Activated T-cell treated with anti-CD3 and anti-CD28 coated beads for 4 hours (primary cell): ENCODE data around the gene BMI1.

Source experiments
- DNase-seq: peaks from one replicate; pipeline ENCODE4 v3.0.0-alpha.2; 2020

Gene BMI1

GRCh38 chr10:22368981-22369380 is 48.1 kb downstream of the BMI1 start:
- DNase-seq = no peak

- no peak for DNase-seq
Measured at GRCh38 chr10:22369434-22370072, 48.7 kb downstream of the BMI1 start.

DNA sequence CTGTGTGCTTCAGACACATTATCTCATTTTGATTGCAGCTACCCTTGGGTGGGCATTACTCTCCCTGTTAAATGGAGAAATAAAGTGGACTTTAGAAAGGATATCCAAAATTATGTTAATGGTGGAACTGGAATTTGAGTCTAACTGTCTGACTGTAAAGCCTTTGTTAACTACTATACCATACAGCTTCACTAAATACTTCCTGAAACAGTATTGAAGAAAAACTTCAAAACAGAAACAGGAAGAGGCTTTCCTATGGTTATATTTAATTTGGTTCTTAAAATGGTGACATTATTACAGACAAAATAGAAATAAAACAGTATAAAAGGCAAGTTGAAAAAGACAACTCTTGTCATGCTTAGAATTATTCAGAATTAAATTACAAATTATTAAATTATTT is 49.4 kb downstream of the BMI1 start:
- DNase-seq = no peak

DNA sequence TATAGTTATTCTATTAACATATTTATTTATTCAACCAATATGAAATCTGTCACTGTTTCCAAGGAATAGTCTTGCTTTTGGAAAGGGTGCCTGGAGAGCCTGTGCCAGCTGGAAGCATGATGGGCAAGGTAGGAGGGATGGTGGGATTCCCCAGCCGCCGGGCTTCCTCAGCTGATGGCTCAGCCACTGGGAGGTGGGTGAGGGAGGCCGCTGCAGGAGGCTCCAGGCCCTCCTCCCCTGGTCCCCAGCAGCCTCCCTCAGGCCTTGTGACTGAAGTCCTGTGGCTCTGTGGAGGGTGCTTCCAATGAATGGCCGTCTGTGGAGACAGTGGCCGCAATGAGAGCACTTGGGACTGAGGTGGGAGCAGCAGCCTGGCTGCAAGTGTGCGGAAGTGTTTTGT is 51.4 kb downstream of the BMI1 start:
- no peak for DNase-seq

DNA sequence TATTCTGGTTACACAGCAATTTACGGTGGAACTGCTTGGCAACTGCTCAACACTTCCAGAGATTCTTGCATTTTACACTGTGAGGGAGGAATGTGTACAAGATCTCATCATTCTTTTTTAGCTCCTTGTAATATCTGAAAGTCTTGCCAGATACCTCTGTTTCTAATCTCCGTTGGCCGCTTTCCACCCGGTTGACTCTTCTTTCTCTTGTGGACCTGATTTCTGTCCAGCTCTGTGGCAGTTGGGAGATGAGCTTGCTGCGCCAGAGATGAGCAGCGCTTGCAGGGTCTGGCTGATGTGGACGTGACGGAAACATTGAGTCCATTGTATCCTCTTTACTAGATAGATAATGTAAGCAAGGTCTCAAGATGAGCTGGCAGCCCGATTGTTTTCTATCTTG is 52.0 kb downstream of the BMI1 start:
- DNase-seq = no peak

DNA sequence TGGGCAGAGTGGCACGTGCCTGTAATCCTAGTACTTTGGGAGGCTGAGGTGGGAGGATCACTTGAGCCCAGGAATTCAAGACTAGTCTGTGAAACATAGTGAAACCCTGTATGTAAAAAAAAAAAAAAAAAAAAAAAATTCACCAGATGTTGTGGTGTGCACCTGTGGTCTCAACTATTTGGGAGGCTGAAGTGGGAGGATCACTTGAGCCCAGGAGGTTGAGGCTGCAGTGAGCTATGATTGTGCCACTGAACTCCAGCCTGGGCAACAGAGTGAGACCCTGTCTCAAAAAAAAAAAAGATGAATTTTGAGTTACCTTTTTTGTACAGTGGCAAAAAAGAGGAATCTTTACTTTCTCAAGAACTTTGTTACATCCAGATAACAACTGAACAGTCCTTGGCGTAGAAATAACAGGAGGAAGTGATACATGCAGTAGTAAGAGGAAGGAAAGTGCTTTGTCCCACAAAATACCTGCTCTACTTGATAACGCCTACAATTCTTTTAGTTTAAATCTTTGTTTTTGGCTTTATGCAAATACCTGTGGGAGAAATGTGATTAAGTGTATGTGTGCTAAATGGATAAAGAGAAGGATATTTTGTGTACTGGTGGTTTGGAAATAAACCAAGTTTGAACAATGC is 53.7 kb downstream of the BMI1 start:
- DNase-seq = no peak

DNA sequence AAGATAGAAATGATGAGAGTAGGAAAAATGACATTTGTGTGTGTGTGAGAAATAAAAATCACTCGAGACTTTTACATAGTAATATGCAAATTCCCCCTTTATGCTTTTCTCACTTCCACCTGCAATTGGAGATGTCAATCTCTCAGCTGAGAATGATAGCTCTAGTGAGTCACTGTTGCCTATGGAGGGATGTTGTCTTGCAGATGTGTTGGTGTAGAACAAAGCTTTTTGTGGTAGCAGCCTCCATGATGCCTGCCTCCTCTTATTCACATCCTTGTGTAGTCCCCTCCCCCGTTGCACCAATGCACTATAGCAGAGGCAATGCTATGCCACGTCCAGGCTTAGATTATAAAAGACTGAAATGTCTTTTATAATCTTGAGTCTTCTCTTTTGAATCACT is 58.2 kb downstream of the BMI1 start:
- peak; percentile 29 for DNase-seq
